NCI-H2029 (cell line): Measurements from ENCODE around the gene SLC7A6.

Source experiments
- DNase-seq: peaks from one replicate; lab custom pipeline; 2025; lab: John Stamatoyannopoulos, UW

The SLC7A6 gene

GRCh38 chr16:68346892-68347480 lies 82.7 kb downstream of the SLC7A6 start:
- DNase-seq = no peak

GRCh38 chr16:68347605-68348004 lies 83.3 kb downstream of the SLC7A6 start:
- DNase-seq = no peak

GRCh38 chr16:68348639-68349445 lies 84.5 kb downstream of the SLC7A6 start:
- no peak for DNase-seq

GRCh38 chr16:68349838-68350410 lies 85.6 kb downstream of the SLC7A6 start:
- DNase-seq = no peak

- no peak for DNase-seq
Measured at GRCh38 chr16:68350813-68351350, 86.6 kb downstream of the SLC7A6 start.
